Body of pancreas (tissue), 4 donors: Measurements from ENCODE around the gene SMYD4. TPM values are rescaled to one million over a fixed set of nuclear protein-coding genes. Genes with fewer than 3 reads are reported as not detected.
A peak's percentile ranks its signal among the peaks of the same experiment; 100 is the strongest.

Experiments used
- ATAC-seq: fragments of 150-250 bp; one replicate; pipeline ENCODE4 v1.9.1; 2016
- DNase-seq, 4 donors: peaks; one replicate each; pipeline ENCODE4 v3.0.0-alpha.2; 2019
- H3K27ac ChIP-seq, 4 donors: fragments of 200-600 bp; sonication (generic); 1 replicate in 3 of 4; 2 replicates in 1 of 4; pipeline versions ENCODE4 v1.5.1 to v1.6.1; 2016 to 2019; ENCODE audit warnings: mild to moderate bottlenecking in 1 of 4, mixed read lengths in 1 of 4, moderate library complexity in 1 of 4
- H3K27me3 ChIP-seq, 2 donors: fragments of 200-600 bp; sonication (generic); one replicate each; pipeline ENCODE4 v1.6.0; 2016; ENCODE audit warnings: mild to moderate bottlenecking in 1 of 2
- H3K36me3 ChIP-seq, 2 donors: fragments of 200-600 bp; sonication (generic); replicated peaks in 1 of 2; 2 replicates each; pipeline ENCODE4 v1.5.1; 2016; ENCODE audit warnings: low read depth in 2 of 2; ENCODE audit not compliant: insufficient read depth in 1 of 2
- H3K4me1 ChIP-seq: fragments of 200-600 bp; sonication (generic); one replicate; pipeline ENCODE4 v1.6.0; 2016
- H3K4me3 ChIP-seq, 2 donors: fragments of 200-600 bp; sonication (generic); 1 replicate in 1 of 2; 2 replicates in 1 of 2; pipeline ENCODE4 v1.5.1; 2016 to 2019
- H3K9me3 ChIP-seq, 3 donors: fragments of 200-600 bp; sonication (generic); 1 replicate in 2 of 3; 2 replicates in 1 of 3; pipeline ENCODE4 v1.5.1; 2016
- CTCF ChIP-seq, 7 experiments: fragments of 450-650 bp in 4 of 7; fragments of 200-600 bp in 3 of 7; sonication (generic) in 3 of 7; IDR thresholded peaks; one replicate each; pipeline ENCODE4 v1.5.1; 2016 to 2019; ENCODE audit warnings: antibody characterized with exemption in 7 of 7
- POLR2A ChIP-seq, 3 donors: fragments of 450-650 bp; IDR thresholded peaks; one replicate each; pipeline ENCODE4 v1.6.1; 2016; ENCODE audit warnings: antibody characterized with exemption in 3 of 3, mild to moderate bottlenecking in 2 of 3
- WGBS, 2 donors: methylation state at CpG; one replicate each; pipeline ENCODE4 v1.1.5; 2017; 5-methylcytosine and 5-hydroxymethylcytosine counted together
- intact Hi-C: fragments of 100-400 bp; cut with DNase I; formaldehyde crosslinking; loops from one replicate; pipeline ENCODE4 v1.15.1; 2023
- total RNA-seq, 2 donors: library from RNA; depleted of rRNA; stranded (reverse); fragments of >200 nt; gene quantifications; one replicate each; pipeline ENCODE4 v1.1.0, GENCODE V29; 2016

The SMYD4 gene
- total RNA-seq, 2 donors from 2014 or later, result 4.0 to 7.0 TPM

- Histone ChIP-seq H3K4me3 (no peak overlapping the region), H3K9me3 (no peaks in the 10 kb centered on the region), H3K27ac (peak overlapping the region in 1 of 4 donors; percentile 39), H3K27me3 (no peaks in the 10 kb centered on the region), H3K36me3 (peaks cover 0 to 6% of the 10 kb centered on the region in 2 donors), H3K4me1 (peaks cover 9% of the 10 kb centered on the region)
- TF ChIP-seq CTCF (IDR thresholded peaks at IDR 0.05), result no peak
- TF ChIP-seq POLR2A (IDR thresholded peaks at IDR 0.05), result no peak
- intact Hi-C loops, result no loop called here
- DNase-seq (no peak), ATAC-seq (no peak)
- WGBS, 2 donors, result 41% methylated on average over 5 of the region's 5 CpGs
Measured at GRCh38 chr17:1789936-1790335, 39.8 kb downstream of the SMYD4 start.

GRCh38 chr17:1787301-1787902 lies 42.3 kb downstream of the SMYD4 start:
- H3K4me3 ChIP-seq, result no peak overlapping the region
- no peaks in the 10 kb centered on the region for H3K9me3 ChIP-seq
- DNase-seq (peak; percentile 19 to 64 (median 44)), ATAC-seq (peak; percentile 50)
- H3K36me3 ChIP-seq, result peaks cover 0 to 6% of the 10 kb centered on the region in 2 donors
- H3K4me1 ChIP-seq, result peaks cover 9% of the 10 kb centered on the region
- intact Hi-C loops, result no loop called here
- peak overlapping the region in 3 of 4 donors; percentile 28 to 62 (median 60) for H3K27ac ChIP-seq
- WGBS, 2 donors, result 79 to 83% methylated on average over 12 to 16 of the region's 16 CpGs
- no peaks in the 10 kb centered on the region for H3K27me3 ChIP-seq
- TF ChIP-seq CTCF (IDR thresholded peaks at IDR 0.05) (no peak), POLR2A (IDR thresholded peaks at IDR 0.05) (no peak)

DNA sequence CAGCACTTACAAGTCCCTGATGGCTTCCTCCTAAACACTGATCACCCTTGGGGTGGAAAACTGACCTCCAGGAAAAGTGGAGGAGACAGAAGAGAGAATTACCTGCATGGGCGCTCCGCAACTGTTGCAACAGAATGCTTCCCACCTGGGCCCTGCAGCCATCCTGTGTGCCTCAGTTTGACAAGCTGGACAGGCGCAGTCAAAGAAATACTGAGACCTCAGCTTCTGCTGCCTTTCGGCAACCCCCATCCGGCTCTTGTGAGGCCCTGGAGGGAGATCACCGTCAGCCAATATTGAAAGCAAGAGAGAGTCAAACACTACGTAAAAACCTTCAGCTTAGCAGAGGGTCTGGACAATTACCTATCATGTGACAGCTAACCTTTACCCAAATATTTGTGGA lies 43.0 kb downstream of the SMYD4 start:
- TF ChIP-seq POLR2A (IDR thresholded peaks at IDR 0.05), result no peak
- TF ChIP-seq CTCF (IDR thresholded peaks at IDR 0.05), result no peak
- no peak overlapping the region for H3K4me3 ChIP-seq
- peak overlapping the region in 3 of 4 donors; percentile 13 to 60 (median 19) for H3K27ac ChIP-seq
- intact Hi-C loops, result no loop called here
- DNase-seq (no peak), ATAC-seq (no peak)
- no peaks in the 10 kb centered on the region for H3K9me3 ChIP-seq
- peaks cover 0 to 6% of the 10 kb centered on the region in 2 donors for H3K36me3 ChIP-seq
- H3K27me3 ChIP-seq, result no peaks in the 10 kb centered on the region
- H3K4me1 ChIP-seq, result peaks cover 9% of the 10 kb centered on the region
- 90 to 92% methylated on average over 7 of the region's 7 CpGs for WGBS, 2 donors

DNA sequence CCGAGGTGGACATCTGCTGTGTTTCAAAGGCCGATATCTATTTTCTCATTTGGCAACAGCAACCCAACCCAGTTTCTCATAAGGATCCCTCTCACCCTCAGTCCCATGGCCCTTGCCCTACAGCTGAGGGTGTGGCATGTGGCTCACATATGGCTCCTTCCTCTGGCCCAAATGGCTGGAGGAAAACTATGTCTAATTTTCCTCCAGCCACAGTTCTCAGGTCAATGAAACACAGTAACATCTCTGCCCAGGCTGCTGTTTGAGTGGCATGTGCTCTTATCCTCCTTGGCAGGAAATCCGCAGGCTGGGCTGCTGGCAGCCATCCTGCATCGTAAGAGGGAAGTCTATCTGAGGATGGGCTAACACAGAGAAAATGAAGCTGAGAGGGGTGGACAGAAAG lies 43.8 kb downstream of the SMYD4 start:
- peaks cover 0 to 6% of the 10 kb centered on the region in 2 donors for H3K36me3 ChIP-seq
- peak overlapping the region in 2 of 4 donors; percentile 13 to 60 for H3K27ac ChIP-seq
- H3K9me3 ChIP-seq, result no peaks in the 10 kb centered on the region
- intact Hi-C loops, result no loop called here
- no peak for TF ChIP-seq CTCF (IDR thresholded peaks at IDR 0.05)
- TF ChIP-seq POLR2A (IDR thresholded peaks at IDR 0.05), result no peak
- DNase-seq, result no peak
- H3K27me3 ChIP-seq, result no peaks in the 10 kb centered on the region
- H3K4me3 ChIP-seq, result no peak overlapping the region
- peaks cover 9% of the 10 kb centered on the region for H3K4me1 ChIP-seq
- no peak for ATAC-seq
- WGBS, 2 donors, result 62 to 86% methylated on average over 4 of the region's 4 CpGs
